Naive thymus-derived CD8-positive, alpha-beta T cell (primary cell): ENCODE data around the gene TFIP11. TPM values are rescaled to one million over a fixed set of nuclear protein-coding genes. Genes with fewer than 3 reads are reported as not detected.

Experiments used
- ATAC-seq, 2 donors: fragments of 150-1000 bp; cut with Tn5 transposase in 1 of 2; sonication (Bioruptor Pico), chemical (Tn5 transposase) in 1 of 2; 1 replicate in 1 of 2; 2 replicates in 1 of 2; pipeline ENCODE4 v1.10.0; 2021; ENCODE audit warnings: mild to moderate bottlenecking in 2 of 2, moderate library complexity in 2 of 2
- POLR2A ChIA-PET: fragments of 350-600 bp; sonication (Branson Sonifier 250); formaldehyde crosslinking; loops from one replicate; lab custom pipeline; 2021; ENCODE audit warnings: antibody characterized with exemption; lab: Charles Lee
- DNase-seq, 10 donors: peaks; one replicate each; pipeline versions ENCODE4 v3.0.0 to v3.0.0-alpha.2; 2020 to 2022
- H3K27ac Mint-ChIP-seq, 10 donors: one replicate each; pipeline ENCODE4 v1.8.0; 2020 to 2022; ENCODE audit warnings: mild to moderate bottlenecking in 10 of 10, mixed read lengths in 10 of 10, moderate library complexity in 4 of 10, inconsistent platforms in 1 of 10
- H3K27me3 Mint-ChIP-seq, 5 donors: one replicate each; pipeline ENCODE4 v1.8.0; 2021 to 2022; ENCODE audit warnings: mixed read lengths in 5 of 5
- H3K36me3 Mint-ChIP-seq, 3 donors: one replicate each; pipeline ENCODE4 v1.8.0; 2020 to 2022; ENCODE audit warnings: mixed read lengths in 3 of 3, mild to moderate bottlenecking in 2 of 3, inconsistent platforms in 1 of 3
- H3K4me1 Mint-ChIP-seq, 4 donors: one replicate each; pipeline ENCODE4 v1.8.0; 2021 to 2022; ENCODE audit warnings: mixed read lengths in 4 of 4
- H3K4me3 Mint-ChIP-seq, 10 donors: one replicate each; pipeline ENCODE4 v1.8.0; 2020 to 2022; ENCODE audit warnings: mild to moderate bottlenecking in 10 of 10, mixed read lengths in 10 of 10, moderate library complexity in 6 of 10, inconsistent platforms in 1 of 10
- H3K9me3 Mint-ChIP-seq, 9 donors: one replicate each; pipeline ENCODE4 v1.8.0; 2020 to 2022; ENCODE audit warnings: mixed read lengths in 9 of 9, mild to moderate bottlenecking in 3 of 9, inconsistent platforms in 1 of 9, moderate library complexity in 1 of 9
- polyA plus RNA-seq, 3 donors: library from polyadenylated mRNA; unstranded; fragments of 300-500 nt; fragmentation: Illumina TruSeq; gene quantifications; one replicate each; pipeline ENCODE4 v1.2.3, GENCODE V29; 2021
- total RNA-seq, 8 experiments: library from RNA in 2 of 8; stranded (reverse) in 2 of 8; gene quantifications; one replicate each; pipeline ENCODE4 v1.2.3 and lab custom pipeline; 2021 to 2026

The TFIP11 gene
- total and polyA plus RNA-seq, 5 experiments from 2014 or later = 15.3 to 67.8 (median 33.9) TPM

GRCh38 chr22:26470807-26471206, 41.5 kb downstream of the TFIP11 start:
- DNase-seq (no peak), ATAC-seq (no peak)
- POLR2A ChIA-PET = no interaction called here
- H3K4me1 Mint-ChIP-seq = peaks cover 0 to 4% (median 2%) of the 10 kb centered on the region in 4 donors
- H3K27ac Mint-ChIP-seq = peak overlapping the region in 1 of 10 donors; percentile 41
- H3K27me3 Mint-ChIP-seq = no peaks in the 10 kb centered on the region
- peaks cover 0 to 96% (median 26%) of the 10 kb centered on the region in 3 donors for H3K36me3 Mint-ChIP-seq
- no peak overlapping the region for H3K4me3 Mint-ChIP-seq
- no peaks in the 10 kb centered on the region for H3K9me3 Mint-ChIP-seq

GRCh38 chr22:26466196-26466595, 46.1 kb downstream of the TFIP11 start:
- Mint-ChIP-seq H3K27ac (no peak overlapping the region), H3K4me1 (peaks cover 0 to 10% (median under 1%) of the 10 kb centered on the region in 4 donors)
- ATAC-seq = no peak

DNA sequence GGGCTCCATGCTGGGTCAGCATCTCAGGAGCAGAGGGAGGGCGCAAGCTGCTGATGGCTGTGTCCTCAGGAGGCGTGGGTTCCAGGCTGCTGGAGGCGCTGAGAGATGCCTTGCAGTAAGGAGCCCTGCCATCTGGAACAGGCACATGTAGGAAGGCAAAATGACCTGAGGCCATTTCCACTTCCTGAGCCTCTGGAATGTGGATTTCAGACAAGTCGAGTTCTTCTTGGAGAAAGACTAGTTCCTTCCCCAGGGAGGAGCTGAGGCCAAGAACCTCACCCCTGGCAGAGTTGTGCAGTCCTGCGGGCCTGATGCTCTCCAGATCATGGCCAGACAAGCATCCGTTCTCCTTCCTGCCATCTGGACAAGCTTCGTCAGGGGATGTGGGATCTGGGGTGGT, 48.0 kb downstream of the TFIP11 start:
- H3K4me1 Mint-ChIP-seq = peaks cover 0 to 18% (median under 1%) of the 10 kb centered on the region in 4 donors
- POLR2A ChIA-PET = no interaction called here
- no peaks in the 10 kb centered on the region for H3K27me3 Mint-ChIP-seq
- H3K27ac Mint-ChIP-seq = no peak overlapping the region
- no peak overlapping the region for H3K4me3 Mint-ChIP-seq
- peaks cover 0 to 79% (median 25%) of the 10 kb centered on the region in 3 donors for H3K36me3 Mint-ChIP-seq
- ATAC-seq = no peak
- DNase-seq = no peak
- no peaks in the 10 kb centered on the region for H3K9me3 Mint-ChIP-seq

More at GRCh38 chr22:26466196-26466595, 46.1 kb downstream of the TFIP11 start:
- no peak for DNase-seq
- H3K27me3 Mint-ChIP-seq = no peaks in the 10 kb centered on the region
- H3K9me3 Mint-ChIP-seq = no peaks in the 10 kb centered on the region
- peaks cover 0 to 84% (median 28%) of the 10 kb centered on the region in 3 donors for H3K36me3 Mint-ChIP-seq
- no peak overlapping the region for H3K4me3 Mint-ChIP-seq
- POLR2A ChIA-PET = no interaction called here

DNA sequence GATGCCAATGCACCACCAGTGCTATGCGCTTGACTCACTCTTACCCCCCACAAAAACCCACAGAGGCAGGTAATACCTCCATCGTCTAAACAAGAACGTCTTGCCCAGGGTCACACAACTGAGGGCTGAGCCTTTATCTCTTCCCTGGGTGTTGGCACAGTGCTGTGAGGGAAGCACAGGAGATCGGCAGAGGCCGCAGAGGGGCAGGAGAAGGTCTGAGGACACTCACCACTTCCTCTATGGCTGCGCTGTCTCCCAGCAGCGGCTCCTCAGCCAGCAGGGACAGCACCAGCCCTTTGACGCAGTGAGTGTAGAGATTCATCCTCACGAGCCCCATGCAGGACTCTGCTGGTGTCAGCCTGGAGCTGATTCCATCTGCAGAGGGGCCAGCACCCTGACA, 48.6 kb downstream of the TFIP11 start:
- Mint-ChIP-seq H3K4me3 (no peak overlapping the region), H3K9me3 (no peaks in the 10 kb centered on the region), H3K27me3 (no peaks in the 10 kb centered on the region), H3K4me1 (peaks cover 0 to 18% (median under 1%) of the 10 kb centered on the region in 4 donors), H3K27ac (peak overlapping the region in 1 of 10 donors; percentile 58), H3K36me3 (peaks cover 0 to 78% (median 19%) of the 10 kb centered on the region in 3 donors)
- POLR2A ChIA-PET = no interaction called here
- ATAC-seq = no peak
- DNase-seq = no peak

GRCh38 chr22:26463101-26463661, 49.1 kb downstream of the TFIP11 start:
- Mint-ChIP-seq H3K4me3 (no peak overlapping the region), H3K36me3 (peaks cover 0 to 77% (median 18%) of the 10 kb centered on the region in 3 donors), H3K9me3 (no peaks in the 10 kb centered on the region), H3K27ac (peak overlapping the region in 1 of 10 donors; percentile 58), H3K4me1 (peaks cover 0 to 18% (median under 1%) of the 10 kb centered on the region in 4 donors), H3K27me3 (no peaks in the 10 kb centered on the region)
- POLR2A ChIA-PET = no interaction called here
- ATAC-seq (no peak), DNase-seq (no peak)

DNA sequence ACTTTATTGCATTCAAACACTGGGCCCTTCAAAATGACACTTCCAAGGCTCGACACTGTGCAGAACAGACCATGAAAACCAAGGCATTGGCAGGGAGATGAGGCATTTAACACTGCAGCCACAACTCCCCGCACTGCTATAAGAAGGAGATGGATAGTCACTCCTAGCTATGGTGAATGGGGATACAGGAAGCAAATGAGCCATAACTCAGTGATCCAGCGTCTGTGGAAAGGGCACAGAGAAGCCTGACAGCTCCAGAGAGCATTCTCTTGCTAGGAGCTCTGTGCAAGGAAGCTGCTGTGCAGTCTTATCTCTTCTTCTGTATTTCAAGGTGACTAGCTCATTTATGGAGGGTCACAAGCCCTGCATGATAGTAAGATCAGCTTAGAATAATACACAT, 49.6 kb downstream of the TFIP11 start:
- ATAC-seq = no peak
- Mint-ChIP-seq H3K4me1 (peaks cover 0 to 18% (median under 1%) of the 10 kb centered on the region in 4 donors), H3K27ac (no peak overlapping the region), H3K9me3 (no peaks in the 10 kb centered on the region), H3K36me3 (peaks cover 0 to 78% (median 17%) of the 10 kb centered on the region in 3 donors), H3K27me3 (no peaks in the 10 kb centered on the region), H3K4me3 (no peak overlapping the region)
- DNase-seq = no peak
- POLR2A ChIA-PET = no interaction called here

DNA sequence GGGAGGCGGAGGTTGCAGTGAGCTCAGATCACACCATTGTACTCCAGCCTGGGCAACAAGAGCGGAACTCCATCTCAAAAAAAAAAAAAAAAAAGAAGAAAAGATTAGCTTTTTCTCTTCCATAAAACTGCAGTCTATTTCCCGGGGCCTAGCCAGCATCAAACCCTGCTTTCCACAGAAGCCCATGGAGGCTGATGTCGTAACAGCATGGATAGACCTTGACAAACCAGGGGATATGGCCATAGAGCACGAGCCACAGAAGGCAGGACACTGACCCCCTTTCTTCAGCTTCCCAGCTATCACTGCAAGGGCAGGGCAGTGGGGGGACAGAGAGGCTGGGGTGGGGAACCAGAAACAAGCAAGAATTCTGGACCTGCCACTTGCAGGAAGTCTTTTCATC, 50.2 kb downstream of the TFIP11 start:
- POLR2A ChIA-PET = no interaction called here
- H3K4me1 Mint-ChIP-seq = peaks cover 0 to 18% (median under 1%) of the 10 kb centered on the region in 4 donors
- H3K36me3 Mint-ChIP-seq = peaks cover 0 to 78% (median 19%) of the 10 kb centered on the region in 3 donors
- no peak overlapping the region for H3K4me3 Mint-ChIP-seq
- DNase-seq (no peak), ATAC-seq (no peak)
- H3K9me3 Mint-ChIP-seq = no peaks in the 10 kb centered on the region
- no peaks in the 10 kb centered on the region for H3K27me3 Mint-ChIP-seq
- H3K27ac Mint-ChIP-seq = no peak overlapping the region

DNA sequence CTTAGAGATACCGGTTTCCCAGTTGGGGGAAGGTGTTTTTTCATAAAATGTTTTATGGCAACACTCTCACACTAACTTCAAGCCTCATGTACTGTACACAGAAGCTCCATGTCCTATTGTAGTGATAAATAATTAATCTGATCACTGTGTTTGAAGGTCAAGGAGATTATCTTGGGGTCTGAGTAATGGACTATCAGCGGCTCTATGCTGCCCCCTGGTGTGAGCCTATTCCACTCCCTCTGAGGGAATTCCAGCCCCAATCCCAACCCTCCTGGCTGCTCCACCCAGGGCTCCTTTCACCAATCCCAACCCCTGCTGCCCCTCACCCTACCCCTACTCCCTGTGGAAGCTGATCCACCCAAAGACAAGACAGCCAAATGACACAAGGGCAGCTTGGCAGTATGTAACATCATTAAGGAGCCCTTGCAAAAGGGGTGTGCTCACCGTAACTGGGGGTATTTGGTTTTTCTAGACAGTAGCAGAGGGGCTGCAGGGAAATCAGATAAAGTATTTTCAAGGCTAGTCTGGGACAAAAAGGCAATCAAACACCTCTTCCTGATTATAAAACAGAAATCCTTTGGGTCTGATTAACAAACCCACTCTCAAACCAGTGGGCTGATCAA, 51.0 kb downstream of the TFIP11 start:
- no peaks in the 10 kb centered on the region for H3K9me3 Mint-ChIP-seq
- H3K4me1 Mint-ChIP-seq = peaks cover 0 to 18% (median under 1%) of the 10 kb centered on the region in 4 donors
- POLR2A ChIA-PET = interaction anchor here (1.1 kb wide), 1 partner anchor 13 kb away, joined by 3 read pairs; no protein-coding TSS in a partner anchor
- peak in 6 of 10 donors; percentile 4 to 29 (median 26) for DNase-seq
- no peak for ATAC-seq
- peak overlapping the region in 2 of 10 donors; percentile 29 to 34 for H3K27ac Mint-ChIP-seq
- H3K27me3 Mint-ChIP-seq = no peaks in the 10 kb centered on the region
- H3K36me3 Mint-ChIP-seq = peaks cover 0 to 72% (median 19%) of the 10 kb centered on the region in 3 donors
- no peak overlapping the region for H3K4me3 Mint-ChIP-seq

GRCh38 chr22:26460202-26460601, 52.1 kb downstream of the TFIP11 start:
- H3K4me1 Mint-ChIP-seq = peaks cover 0 to 18% (median under 1%) of the 10 kb centered on the region in 4 donors
- no peaks in the 10 kb centered on the region for H3K27me3 Mint-ChIP-seq
- no peak overlapping the region for H3K4me3 Mint-ChIP-seq
- POLR2A ChIA-PET = interaction anchor here (1.1 kb wide), 1 partner anchor 12 kb away, joined by 3 read pairs; no protein-coding TSS in a partner anchor
- H3K9me3 Mint-ChIP-seq = no peaks in the 10 kb centered on the region
- H3K36me3 Mint-ChIP-seq = peaks cover 0 to 70% (median 17%) of the 10 kb centered on the region in 3 donors
- no peak for DNase-seq
- H3K27ac Mint-ChIP-seq = peak overlapping the region in 1 of 10 donors; percentile 33
- ATAC-seq = no peak

GRCh38 chr22:26457661-26458272, 54.5 kb downstream of the TFIP11 start:
- no peak for DNase-seq
- peaks cover 0 to 15% (median under 1%) of the 10 kb centered on the region in 4 donors for H3K4me1 Mint-ChIP-seq
- no peaks in the 10 kb centered on the region for H3K27me3 Mint-ChIP-seq
- H3K27ac Mint-ChIP-seq = peak overlapping the region in 3 of 10 donors; percentile 7 to 29 (median 28)
- POLR2A ChIA-PET = no interaction called here
- no peak overlapping the region for H3K4me3 Mint-ChIP-seq
- H3K9me3 Mint-ChIP-seq = no peaks in the 10 kb centered on the region
- no peak for ATAC-seq
- H3K36me3 Mint-ChIP-seq = peaks cover 0 to 68% (median 16%) of the 10 kb centered on the region in 3 donors

GRCh38 chr22:26453812-26454500, 58.3 kb downstream of the TFIP11 start:
- no peak for ATAC-seq
- no peaks in the 10 kb centered on the region for H3K27me3 Mint-ChIP-seq
- H3K4me1 Mint-ChIP-seq = no peaks in the 10 kb centered on the region
- H3K4me3 Mint-ChIP-seq = no peak overlapping the region
- peaks cover 0 to 67% (median 25%) of the 10 kb centered on the region in 3 donors for H3K36me3 Mint-ChIP-seq
- H3K9me3 Mint-ChIP-seq = no peaks in the 10 kb centered on the region
- DNase-seq = no peak
- H3K27ac Mint-ChIP-seq = peak overlapping the region in 2 of 10 donors; percentile 7 to 24
- POLR2A ChIA-PET = interaction anchor here (0.5 kb wide), 1 partner anchor 47 kb away, joined by 4 read pairs; no protein-coding TSS in a partner anchor

GRCh38 chr22:26453216-26453615, 59.1 kb downstream of the TFIP11 start:
- H3K36me3 Mint-ChIP-seq = peaks cover 0 to 60% (median 22%) of the 10 kb centered on the region in 3 donors
- no peak for DNase-seq
- ATAC-seq = no peak

More at GRCh38 chr22:26453216-26453615, 59.1 kb downstream of the TFIP11 start:
- no peaks in the 10 kb centered on the region for H3K9me3 Mint-ChIP-seq
- no peak overlapping the region for H3K4me3 Mint-ChIP-seq
- H3K27me3 Mint-ChIP-seq = no peaks in the 10 kb centered on the region
- POLR2A ChIA-PET = interaction anchor here (0.5 kb wide), 1 partner anchor 48 kb away, joined by 4 read pairs; no protein-coding TSS in a partner anchor
- no peaks in the 10 kb centered on the region for H3K4me1 Mint-ChIP-seq
- H3K27ac Mint-ChIP-seq = no peak overlapping the region
